Measurements from ENCODE around the gene CD151.
A peak's percentile ranks its signal among the peaks of the same experiment; 100 is the strongest.

The CD151 gene

GRCh38 chr11:816433-816779, 16.3 kb upstream of the CD151 start:
- no peak overlapping the region for H3K4me3 ChIP-seq (ENCODE audit: low read depth, low read length)
- TF ChIP-seq, protein P1, sequence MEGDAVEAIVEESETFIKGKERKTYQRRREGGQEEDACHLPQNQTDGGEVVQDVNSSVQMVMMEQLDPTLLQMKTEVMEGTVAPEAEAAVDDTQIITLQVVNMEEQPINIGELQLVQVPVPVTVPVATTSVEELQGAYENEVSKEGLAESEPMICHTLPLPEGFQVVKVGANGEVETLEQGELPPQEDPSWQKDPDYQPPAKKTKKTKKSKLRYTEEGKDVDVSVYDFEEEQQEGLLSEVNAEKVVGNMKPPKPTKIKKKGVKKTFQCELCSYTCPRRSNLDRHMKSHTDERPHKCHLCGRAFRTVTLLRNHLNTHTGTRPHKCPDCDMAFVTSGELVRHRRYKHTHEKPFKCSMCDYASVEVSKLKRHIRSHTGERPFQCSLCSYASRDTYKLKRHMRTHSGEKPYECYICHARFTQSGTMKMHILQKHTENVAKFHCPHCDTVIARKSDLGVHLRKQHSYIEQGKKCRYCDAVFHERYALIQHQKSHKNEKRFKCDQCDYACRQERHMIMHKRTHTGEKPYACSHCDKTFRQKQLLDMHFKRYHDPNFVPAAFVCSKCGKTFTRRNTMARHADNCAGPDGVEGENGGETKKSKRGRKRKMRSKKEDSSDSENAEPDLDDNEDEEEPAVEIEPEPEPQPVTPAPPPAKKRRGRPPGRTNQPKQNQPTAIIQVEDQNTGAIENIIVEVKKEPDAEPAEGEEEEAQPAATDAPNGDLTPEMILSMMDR (IDR thresholded peaks at IDR 0.05; ENCODE audit: insufficient read depth, low read depth, low read length, missing control alignments) = no peak
- DNase-seq (ENCODE audit: low read depth) = no peak

- TF ChIP-seq, protein P1 (IDR thresholded peaks at IDR 0.05; ENCODE audit: insufficient read depth, low read depth, low read length, missing control alignments) = no peak
- H3K4me3 ChIP-seq (ENCODE audit: low read depth, low read length) = peak within 1 kb of the TSS; percentile 65
- no peak for DNase-seq (ENCODE audit: low read depth)
Observed at GRCh38 chr11:818396-819128, 14.2 kb upstream of the CD151 start, which contains the start of gene PNPLA2. TSS of gene PNPLA2 (plus strand) at chr11:818914. CDS start at chr11:819719, 805 bp downstream.

GRCh38 chr11:819129-819931, 13.4 kb upstream of the CD151 start:
- peak overlapping the region; percentile 65 for H3K4me3 ChIP-seq (ENCODE audit: low read depth, low read length)
- peak; percentile 94 for DNase-seq (ENCODE audit: low read depth)
- TF ChIP-seq, protein P1 (IDR thresholded peaks at IDR 0.05; ENCODE audit: insufficient read depth, low read depth, low read length, missing control alignments) = no peak

DNA sequence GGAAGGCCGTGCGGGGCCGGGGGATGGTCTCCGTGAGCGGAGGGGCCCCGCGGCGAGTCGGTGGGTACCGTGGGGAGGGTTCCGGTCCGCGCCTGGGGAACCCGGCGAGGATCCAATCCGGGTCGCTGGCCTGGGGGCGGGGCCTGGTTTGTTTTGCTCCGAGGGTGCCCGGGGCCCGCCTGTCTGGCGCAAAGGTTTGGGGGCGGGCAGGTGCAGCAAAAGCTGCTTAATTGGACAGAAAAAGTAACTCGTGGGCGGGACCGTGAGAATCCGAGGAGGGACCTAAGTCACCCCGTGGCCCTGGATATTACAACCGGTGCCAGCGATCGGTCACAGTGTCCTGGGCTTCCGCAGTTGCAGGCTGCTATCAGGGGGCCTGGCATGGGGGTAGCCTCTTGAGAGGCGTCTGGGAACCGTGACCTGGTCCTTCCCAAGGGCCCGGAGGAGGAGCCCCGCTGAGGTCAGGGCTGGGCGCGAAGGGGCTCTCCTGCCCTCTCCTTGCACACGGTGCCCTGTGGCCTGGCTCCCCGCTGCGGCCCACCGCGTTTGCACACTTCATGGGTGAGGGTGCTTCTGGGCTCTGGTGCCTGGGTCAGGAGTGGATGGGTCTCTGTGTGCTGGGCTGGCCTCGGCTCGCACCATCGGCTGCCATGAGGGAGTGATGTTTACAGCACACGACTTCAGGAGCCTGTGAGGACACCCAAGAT, 12.7 kb upstream of the CD151 start:
- peak overlapping the region; percentile 65 for H3K4me3 ChIP-seq (ENCODE audit: low read depth, low read length)
- DNase-seq (ENCODE audit: low read depth) = peak; percentile 96
- TF ChIP-seq, protein P1 (IDR thresholded peaks at IDR 0.05; ENCODE audit: insufficient read depth, low read depth, low read length, missing control alignments) = no peak

DNA sequence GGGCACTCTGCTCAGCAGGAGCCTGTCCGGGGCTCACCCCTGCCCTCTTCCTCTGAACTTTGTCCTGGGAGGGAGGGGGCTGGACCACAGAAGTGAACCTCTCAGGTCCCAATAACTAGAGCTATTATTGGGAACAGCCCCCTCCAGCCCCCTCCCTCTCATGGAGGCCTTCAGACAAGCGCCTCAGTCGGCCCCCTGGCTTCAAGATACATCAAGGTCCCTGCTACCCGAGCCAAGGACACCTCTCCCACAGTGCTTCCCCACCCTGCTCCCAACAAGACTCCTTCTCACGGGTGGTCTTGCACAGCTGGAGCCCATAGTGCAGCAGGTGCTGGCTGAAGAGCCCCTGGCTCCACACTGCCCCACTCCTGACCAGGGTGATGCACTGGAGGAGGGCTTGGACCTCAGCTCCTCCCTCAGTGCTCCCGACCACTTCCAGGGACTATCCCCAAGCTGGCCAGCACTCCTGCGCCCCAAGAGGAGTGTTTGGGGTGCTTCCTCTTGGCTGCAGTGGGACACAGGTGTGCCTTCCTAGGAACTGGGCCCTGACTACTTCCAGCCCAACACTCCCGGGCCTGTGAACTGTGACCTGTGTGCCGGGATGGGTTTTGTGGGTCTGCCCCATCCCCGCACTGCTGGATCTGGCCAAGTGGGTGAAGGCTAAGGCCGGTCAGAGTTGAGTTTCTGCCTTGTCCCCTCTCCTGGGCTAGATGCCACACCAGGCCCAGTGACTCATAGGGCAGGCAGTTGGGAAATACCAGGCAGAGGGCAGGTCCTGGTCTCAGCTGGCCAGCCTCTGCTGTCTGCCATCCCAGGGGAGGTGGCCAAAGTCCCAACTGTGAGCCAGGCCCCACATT, 11.9 kb upstream of the CD151 start:
- no peak for DNase-seq (ENCODE audit: low read depth)
- peak overlapping the region; percentile 65 for H3K4me3 ChIP-seq (ENCODE audit: low read depth, low read length)
- TF ChIP-seq, protein P1 (IDR thresholded peaks at IDR 0.05; ENCODE audit: insufficient read depth, low read depth, low read length, missing control alignments) = no peak

Measured in GM12865 (cell line).